ENCODE data around the gene LRRC32. TPM values are rescaled to one million over a fixed set of nuclear protein-coding genes. Genes with fewer than 3 reads are reported as not detected.
A peak's percentile ranks its signal among the peaks of the same experiment; 100 is the strongest.

Gene LRRC32
- total RNA-seq, 1 donor from 2014 or later, result 24.4 TPM

DNA sequence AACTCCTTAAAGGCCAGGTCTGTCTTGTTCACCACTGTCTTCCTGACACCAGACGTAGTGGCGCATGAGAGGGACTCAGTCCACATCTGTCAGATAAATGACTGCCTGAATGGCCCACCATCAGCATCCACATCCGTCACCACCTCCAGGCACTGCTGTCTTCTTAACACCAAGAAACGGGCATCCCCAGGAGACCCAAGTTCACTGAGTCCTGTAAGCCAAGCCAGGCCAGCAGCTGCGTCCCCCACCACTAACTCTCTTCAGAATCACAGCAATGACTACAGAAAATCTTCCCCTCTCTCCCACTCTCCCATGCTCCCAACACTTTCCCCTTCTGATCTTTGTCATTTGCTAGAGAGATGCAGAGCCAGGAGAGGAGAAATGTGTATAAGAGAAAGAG lies 47.3 kb upstream of the LRRC32 start:
- H3K27ac Mint-ChIP-seq (ENCODE audit: unreplicated experiment), result no peak overlapping the region
- H4K20me1 ChIP-seq (ENCODE audit: insufficient read depth, low read length), result no peaks in the 10 kb centered on the region
- no peak overlapping the region for H3K27ac ChIP-seq (ENCODE audit: low read depth, low read length)
- peaks cover 4% of the 10 kb centered on the region for H3K4me1 Mint-ChIP-seq (ENCODE audit: low read depth, unreplicated experiment)
- H3K4me3 ChIP-seq (ENCODE audit: insufficient read depth, low read depth, low read length), result no peak overlapping the region
- H3K36me3 ChIP-seq (ENCODE audit: insufficient read depth, low read length), result no peaks in the 10 kb centered on the region
- peaks cover 2% of the 10 kb centered on the region for H3K9me3 Mint-ChIP-seq (ENCODE audit: unreplicated experiment)
- H3K27me3 ChIP-seq (ENCODE audit: insufficient read depth, low read length), result peaks cover 8% of the 10 kb centered on the region
- H3K4me1 ChIP-seq (ENCODE audit: insufficient read depth, low read length), result no peaks in the 10 kb centered on the region
- H3K9me3 ChIP-seq (ENCODE audit: insufficient read depth, low read depth, low read length), result no peaks in the 10 kb centered on the region
- DNase-seq (ENCODE audit: low read depth), result no peak
- no peaks in the 10 kb centered on the region for H3K79me2 ChIP-seq (ENCODE audit: insufficient read depth, low read length)
- TF ChIP-seq, protein P1, sequence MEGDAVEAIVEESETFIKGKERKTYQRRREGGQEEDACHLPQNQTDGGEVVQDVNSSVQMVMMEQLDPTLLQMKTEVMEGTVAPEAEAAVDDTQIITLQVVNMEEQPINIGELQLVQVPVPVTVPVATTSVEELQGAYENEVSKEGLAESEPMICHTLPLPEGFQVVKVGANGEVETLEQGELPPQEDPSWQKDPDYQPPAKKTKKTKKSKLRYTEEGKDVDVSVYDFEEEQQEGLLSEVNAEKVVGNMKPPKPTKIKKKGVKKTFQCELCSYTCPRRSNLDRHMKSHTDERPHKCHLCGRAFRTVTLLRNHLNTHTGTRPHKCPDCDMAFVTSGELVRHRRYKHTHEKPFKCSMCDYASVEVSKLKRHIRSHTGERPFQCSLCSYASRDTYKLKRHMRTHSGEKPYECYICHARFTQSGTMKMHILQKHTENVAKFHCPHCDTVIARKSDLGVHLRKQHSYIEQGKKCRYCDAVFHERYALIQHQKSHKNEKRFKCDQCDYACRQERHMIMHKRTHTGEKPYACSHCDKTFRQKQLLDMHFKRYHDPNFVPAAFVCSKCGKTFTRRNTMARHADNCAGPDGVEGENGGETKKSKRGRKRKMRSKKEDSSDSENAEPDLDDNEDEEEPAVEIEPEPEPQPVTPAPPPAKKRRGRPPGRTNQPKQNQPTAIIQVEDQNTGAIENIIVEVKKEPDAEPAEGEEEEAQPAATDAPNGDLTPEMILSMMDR (IDR thresholded peaks at IDR 0.05; ENCODE audit: insufficient read depth, low read depth, low read length), result no peak
- TF ChIP-seq EZH2 (IDR thresholded peaks at IDR 0.05; ENCODE audit: insufficient read depth, low read length), result no peak
- peak overlapping the region; percentile 24 for H3K4me3 Mint-ChIP-seq (ENCODE audit: unreplicated experiment)
- FAIRE-seq, result no peak
- H3K9ac ChIP-seq (ENCODE audit: low read length), result no peak overlapping the region
- no peak overlapping the region for H2AFZ ChIP-seq (ENCODE audit: low read depth, low read length)
- no peaks in the 10 kb centered on the region for H3K36me3 Mint-ChIP-seq (ENCODE audit: low read depth, unreplicated experiment)
- H3K27me3 Mint-ChIP-seq (ENCODE audit: low read depth, unreplicated experiment), result peaks cover 28% of the 10 kb centered on the region
- no peak overlapping the region for H3K4me2 ChIP-seq (ENCODE audit: low read length)

DNA sequence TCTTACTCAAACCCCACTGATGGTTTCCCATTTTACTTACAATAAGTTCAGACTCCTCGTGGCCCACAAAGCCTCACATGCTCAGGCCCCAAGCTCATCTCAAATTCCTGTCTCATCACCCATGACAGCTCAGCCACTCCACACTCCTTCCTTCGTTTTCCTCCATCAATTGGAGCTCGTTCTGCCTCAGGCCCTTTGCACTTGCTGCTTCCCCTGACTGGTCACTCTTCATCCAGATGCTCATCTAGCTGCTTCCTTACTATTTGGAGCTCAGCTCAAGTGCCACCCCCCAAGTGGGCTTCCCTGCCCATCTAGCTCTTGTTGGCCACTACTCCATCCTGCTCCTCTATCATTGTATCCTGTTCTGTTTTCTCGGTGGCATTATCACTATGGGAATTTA lies 46.8 kb upstream of the LRRC32 start:
- Histone ChIP-seq H2AFZ (ENCODE audit: low read depth, low read length) (no peak overlapping the region), H3K9ac (ENCODE audit: low read length) (no peak overlapping the region), H3K4me2 (ENCODE audit: low read length) (no peak overlapping the region), H3K27me3 (ENCODE audit: insufficient read depth, low read length) (peaks cover 4% of the 10 kb centered on the region), H3K36me3 (ENCODE audit: insufficient read depth, low read length) (no peaks in the 10 kb centered on the region), H3K4me1 (ENCODE audit: insufficient read depth, low read length) (no peaks in the 10 kb centered on the region), H3K9me3 (ENCODE audit: insufficient read depth, low read depth, low read length) (no peaks in the 10 kb centered on the region), H4K20me1 (ENCODE audit: insufficient read depth, low read length) (no peaks in the 10 kb centered on the region), H3K4me3 (ENCODE audit: insufficient read depth, low read depth, low read length) (no peak overlapping the region), H3K79me2 (ENCODE audit: insufficient read depth, low read length) (no peaks in the 10 kb centered on the region), H3K27ac (ENCODE audit: low read depth, low read length) (no peak overlapping the region)
- Mint-ChIP-seq H3K4me1 (ENCODE audit: low read depth, unreplicated experiment) (peaks cover 4% of the 10 kb centered on the region), H3K27me3 (ENCODE audit: low read depth, unreplicated experiment) (peaks cover 24% of the 10 kb centered on the region), H3K9me3 (ENCODE audit: unreplicated experiment) (peaks cover 2% of the 10 kb centered on the region), H3K4me3 (ENCODE audit: unreplicated experiment) (peak overlapping the region; percentile 24), H3K27ac (ENCODE audit: unreplicated experiment) (no peak overlapping the region), H3K36me3 (ENCODE audit: low read depth, unreplicated experiment) (no peaks in the 10 kb centered on the region)
- TF ChIP-seq, protein P1 (IDR thresholded peaks at IDR 0.05; ENCODE audit: insufficient read depth, low read depth, low read length), result no peak
- TF ChIP-seq EZH2 (IDR thresholded peaks at IDR 0.05; ENCODE audit: insufficient read depth, low read length), result no peak
- no peak for DNase-seq (ENCODE audit: low read depth)
- no peak for FAIRE-seq

DNA sequence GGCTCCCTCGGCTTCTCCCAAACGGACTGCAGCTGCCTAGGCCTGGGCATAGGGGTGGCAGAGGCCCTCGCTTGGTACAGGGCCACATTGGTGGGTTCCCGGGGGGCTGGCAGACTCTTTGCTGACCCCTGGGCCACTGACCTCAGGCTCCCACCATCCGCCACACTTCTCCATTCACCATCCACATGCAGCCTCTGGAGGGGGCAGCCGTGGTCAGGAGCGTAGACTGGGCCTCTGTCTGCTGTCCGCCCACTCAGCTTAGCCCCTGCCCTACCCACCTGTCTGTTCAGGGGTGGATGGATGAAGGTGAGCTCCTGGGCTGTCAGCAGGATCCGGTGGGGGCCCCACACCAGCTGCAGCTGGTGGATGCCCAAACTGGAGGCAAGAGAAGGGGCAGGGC lies 45.7 kb upstream of the LRRC32 start:
- no peaks in the 10 kb centered on the region for H3K9me3 ChIP-seq (ENCODE audit: insufficient read depth, low read depth, low read length)
- FAIRE-seq (no peak), DNase-seq (ENCODE audit: low read depth) (no peak)
- no peak overlapping the region for H3K27ac ChIP-seq (ENCODE audit: low read depth, low read length)
- no peak overlapping the region for H3K4me2 ChIP-seq (ENCODE audit: low read length)
- no peak overlapping the region for H3K9ac ChIP-seq (ENCODE audit: low read length)
- H3K27me3 ChIP-seq (ENCODE audit: insufficient read depth, low read length), result no peaks in the 10 kb centered on the region
- no peaks in the 10 kb centered on the region for H3K4me1 ChIP-seq (ENCODE audit: insufficient read depth, low read length)
- no peaks in the 10 kb centered on the region for H3K36me3 ChIP-seq (ENCODE audit: insufficient read depth, low read length)
- H4K20me1 ChIP-seq (ENCODE audit: insufficient read depth, low read length), result no peaks in the 10 kb centered on the region
- TF ChIP-seq EZH2 (IDR thresholded peaks at IDR 0.05; ENCODE audit: insufficient read depth, low read length), result no peak
- TF ChIP-seq, protein P1 (IDR thresholded peaks at IDR 0.05; ENCODE audit: insufficient read depth, low read depth, low read length), result no peak
- H2AFZ ChIP-seq (ENCODE audit: low read depth, low read length), result no peak overlapping the region
- H3K9me3 Mint-ChIP-seq (ENCODE audit: unreplicated experiment), result peaks cover 2% of the 10 kb centered on the region
- no peaks in the 10 kb centered on the region for H3K36me3 Mint-ChIP-seq (ENCODE audit: low read depth, unreplicated experiment)
- peaks cover 10% of the 10 kb centered on the region for H3K4me1 Mint-ChIP-seq (ENCODE audit: low read depth, unreplicated experiment)
- H3K4me3 Mint-ChIP-seq (ENCODE audit: unreplicated experiment), result no peak overlapping the region
- H3K79me2 ChIP-seq (ENCODE audit: insufficient read depth, low read length), result no peaks in the 10 kb centered on the region
- no peak overlapping the region for H3K27ac Mint-ChIP-seq (ENCODE audit: unreplicated experiment)
- H3K27me3 Mint-ChIP-seq (ENCODE audit: low read depth, unreplicated experiment), result peaks cover 16% of the 10 kb centered on the region
- H3K4me3 ChIP-seq (ENCODE audit: insufficient read depth, low read depth, low read length), result no peak overlapping the region

Measured in astrocyte (in vitro differentiated cells and primary cell).